ENCODE measurements around the gene LINC01488. TPM values are rescaled to one million over a fixed set of nuclear protein-coding genes. Genes with fewer than 3 reads are reported as not detected.

Gene LINC01488
- total RNA-seq, 1 experiment from 2014 or later = not detected

GRCh38 chr11:69434471-69434931 is 47.0 kb upstream of the LINC01488 start:
- H3K36me3 Mint-ChIP-seq (ENCODE audit: insufficient read depth, unreplicated experiment) = peaks cover 5% of the 10 kb centered on the region
- H3K27me3 ChIP-seq (replicated peaks; ENCODE audit: control insufficient read depth, insufficient read depth, low read length) = no peaks in the 10 kb centered on the region
- peak in 1 of 2 experiments; percentile 71 for DNase-seq
- no peak overlapping the region for H3K4me3 ChIP-seq (ENCODE audit: low read depth, low read length)
- CTCF ChIA-PET = no interaction called here
- BruUV-seq (replicated peaks) = no TSS peak
- TF ChIP-seq CTCF (IDR thresholded peaks at IDR 0.05; ENCODE audit: insufficient read depth in 1 of 2, low read depth in 1 of 2, low read length in 1 of 2, severe bottlenecking in 1 of 2, unreplicated experiment in 1 of 2) = no peak
- no peaks in the 10 kb centered on the region for H3K27me3 Mint-ChIP-seq (ENCODE audit: insufficient read depth, unreplicated experiment)
- peaks cover 64% of the 10 kb centered on the region for H3K4me1 Mint-ChIP-seq (ENCODE audit: low read depth, unreplicated experiment)
- intact Hi-C loops (cut with micrococcal nuclease; ENCODE audit: unreplicated experiment) = loop anchor here (2.0 kb wide), 1 partner anchor 160 kb away; no protein-coding TSS in a partner anchor
- POLR2A ChIA-PET = no interaction called here
- no peaks in the 10 kb centered on the region for H3K9me3 ChIP-seq
- H3K4me3 Mint-ChIP-seq (ENCODE audit: unreplicated experiment) = peak overlapping the region; percentile 55
- H3K4me1 ChIP-seq = peaks cover 70% of the 10 kb centered on the region
- no peaks in the 10 kb centered on the region for H3K36me3 ChIP-seq (ENCODE audit: control insufficient read depth, insufficient read depth, low read length)
- no peaks in the 10 kb centered on the region for H3K9me3 Mint-ChIP-seq (ENCODE audit: unreplicated experiment)
- peak overlapping the region; percentile 92 for H3K27ac Mint-ChIP-seq (ENCODE audit: unreplicated experiment)

GRCh38 chr11:69435161-69435986 is 46.1 kb upstream of the LINC01488 start:
- Mint-ChIP-seq H3K9me3 (ENCODE audit: unreplicated experiment) (no peaks in the 10 kb centered on the region), H3K4me3 (ENCODE audit: unreplicated experiment) (peak overlapping the region; percentile 55), H3K27me3 (ENCODE audit: insufficient read depth, unreplicated experiment) (no peaks in the 10 kb centered on the region), H3K4me1 (ENCODE audit: low read depth, unreplicated experiment) (peaks cover 72% of the 10 kb centered on the region), H3K36me3 (ENCODE audit: insufficient read depth, unreplicated experiment) (peaks cover 5% of the 10 kb centered on the region), H3K27ac (ENCODE audit: unreplicated experiment) (peak overlapping the region; percentile 92)
- Histone ChIP-seq H3K4me3 (ENCODE audit: low read depth, low read length) (no peak overlapping the region), H3K27me3 (replicated peaks; ENCODE audit: control insufficient read depth, insufficient read depth, low read length) (no peaks in the 10 kb centered on the region), H3K4me1 (peaks cover 71% of the 10 kb centered on the region), H3K36me3 (ENCODE audit: control insufficient read depth, insufficient read depth, low read length) (no peaks in the 10 kb centered on the region), H3K9me3 (no peaks in the 10 kb centered on the region)
- ChIA-PET POLR2A (interaction anchor here (0.6 to 1.2 kb wide), 11 partner anchors 8 to 494 kb away, joined by 3 to 7 read pairs (median 4); a partner anchor contains a TSS), CTCF (interaction anchor here (0.6 to 1.9 kb wide), 10 partner anchors 8 to 304 kb away, joined by 3 to 9 read pairs (median 4); no protein-coding TSS in a partner anchor)
- peak; percentile 85 to 93 for DNase-seq
- TF ChIP-seq CTCF (IDR thresholded peaks at IDR 0.05; ENCODE audit: insufficient read depth in 1 of 2, low read depth in 1 of 2, low read length in 1 of 2, severe bottlenecking in 1 of 2, unreplicated experiment in 1 of 2) = no peak
- BruUV-seq (replicated peaks) = TSS peak; percentile 40
- intact Hi-C loops (cut with micrococcal nuclease; ENCODE audit: unreplicated experiment) = loop anchor here (1.0 to 2.0 kb wide), 2 partner anchors 8 to 161 kb away; no protein-coding TSS in a partner anchor
